Measurements from ENCODE around the gene STRAP. TPM values are rescaled to one million over a fixed set of nuclear protein-coding genes. Genes with fewer than 3 reads are reported as not detected.

The STRAP gene
- total and polyA plus RNA-seq, 2 donors (not counting 3 experiments of a cell fraction or from before 2014, with no cell fraction given): 76.9 to 138 TPM

DNA sequence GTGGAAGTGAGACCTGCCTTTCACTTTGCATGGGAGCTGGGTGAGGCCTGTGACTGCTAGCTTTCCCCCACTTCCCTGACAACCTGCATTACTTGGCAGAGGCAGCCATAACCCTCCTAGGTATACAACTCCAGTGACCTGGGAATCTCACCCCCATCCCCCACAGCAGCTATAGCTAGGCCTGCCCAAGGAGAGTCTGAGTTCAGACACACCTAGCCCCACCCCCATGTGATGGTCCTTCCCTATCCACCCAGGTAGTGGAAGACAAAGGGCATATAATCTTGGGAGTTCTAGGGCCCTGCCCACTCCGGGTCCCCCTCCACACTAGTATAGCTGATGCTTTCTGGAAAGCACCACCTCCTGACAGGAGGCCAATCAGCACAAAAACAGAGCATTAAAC is 6.3 kb upstream of the STRAP start:
- dilution Hi-C loops (cut with MboI; ENCODE audit: extremely low pct_ligation_motif_present, low sequenced_read_pairs): no loop called here
- Histone ChIP-seq H3K9ac (replicated peaks; ENCODE audit: extremely low read depth, insufficient read depth, low read length) (no peak overlapping the region), H2AFZ (ENCODE audit: low read depth, low read length) (no peak overlapping the region), H3K27ac (ENCODE audit: insufficient read depth, low read depth, low read length) (no peak overlapping the region), H4K20me1 (replicated peaks; ENCODE audit: control insufficient read depth, extremely low read depth, insufficient read depth, low read length) (no peaks in the 10 kb centered on the region), H3K9me1 (replicated peaks; ENCODE audit: control insufficient read depth, extremely low read depth, insufficient read depth, low read length) (no peaks in the 10 kb centered on the region), H3K4me3 (replicated peaks in 1 of 3; ENCODE audit: insufficient read depth in 1 of 3, low read depth in 1 of 3, low read length in 3 of 3) (no peak overlapping the region), H3K36me3 (ENCODE audit: control insufficient read depth in 2 of 2, extremely low read depth in 1 of 2, insufficient read depth in 2 of 2, low read length in 2 of 2) (no peaks in the 10 kb centered on the region), H3K4me2 (ENCODE audit: insufficient read depth, low read length) (no peak overlapping the region), H3K79me2 (ENCODE audit: control insufficient read depth, insufficient read depth, low read length) (no peaks in the 10 kb centered on the region), H3K27me3 (ENCODE audit: control insufficient read depth in 2 of 2, insufficient read depth in 2 of 2, low read length in 2 of 2) (no peaks in the 10 kb centered on the region), H3K9me3 (replicated peaks; ENCODE audit: control insufficient read depth, insufficient read depth, low read length) (no peaks in the 10 kb centered on the region), H3K4me1 (ENCODE audit: control insufficient read depth, extremely low read depth, insufficient read depth, low read length) (no peaks in the 10 kb centered on the region)
- ChIA-PET POLR2A (no interaction called here), CTCF (no interaction called here)
- TF ChIP-seq, protein P1, sequence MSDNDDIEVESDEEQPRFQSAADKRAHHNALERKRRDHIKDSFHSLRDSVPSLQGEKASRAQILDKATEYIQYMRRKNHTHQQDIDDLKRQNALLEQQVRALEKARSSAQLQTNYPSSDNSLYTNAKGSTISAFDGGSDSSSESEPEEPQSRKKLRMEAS (IDR thresholded peaks at IDR 0.05; ENCODE audit: insufficient read depth, insufficient read length): no peak
- no peak for TF ChIP-seq MYC (IDR thresholded peaks at IDR 0.05; ENCODE audit: low read depth, low read length)
- no peak for TF ChIP-seq GATA2 (IDR thresholded peaks at IDR 0.05; ENCODE audit: insufficient read depth, insufficient read length, low read depth, low read length)
- BruUV-seq (replicated peaks): no TSS peak
- intact Hi-C loops (cut with micrococcal nuclease): no loop called here
- DNase-seq (ENCODE audit: low read depth, low spot score) (no peak), FAIRE-seq (no peak)

DNA sequence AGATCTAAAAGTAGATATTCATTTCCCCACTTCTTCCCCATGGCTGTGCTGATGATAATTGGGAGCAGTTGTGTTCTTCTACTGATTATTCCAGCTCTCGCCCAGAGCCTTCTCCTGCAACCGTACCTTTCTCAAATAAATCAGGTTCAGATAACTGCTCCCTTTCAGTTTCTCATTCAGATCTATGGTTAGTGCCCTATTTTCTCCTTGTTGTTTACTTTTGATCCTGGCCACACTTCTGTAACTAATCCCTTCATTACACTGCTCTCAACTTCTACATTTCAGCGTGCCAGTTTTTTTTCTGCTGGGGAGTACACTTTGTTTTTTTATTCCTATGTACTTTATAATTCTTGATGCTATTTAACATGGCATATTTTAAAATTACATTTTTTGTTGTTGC is 2.8 kb upstream of the STRAP start:
- POLR2A ChIA-PET: no interaction called here
- FAIRE-seq (no peak), DNase-seq (ENCODE audit: low read depth, low spot score) (no peak)
- BruUV-seq (replicated peaks): no TSS peak
- TF ChIP-seq FOS (IDR thresholded peaks at IDR 0.05; ENCODE audit: borderline replicate concordance, insufficient read depth, low read length): no peak
- TF ChIP-seq CTCF (IDR thresholded peaks at IDR 0.05; ENCODE audit: extremely low read depth in 1 of 2, insufficient read depth in 1 of 2, low read depth in 1 of 2, low read length in 2 of 2): no peak
- TF ChIP-seq EZH2 (IDR thresholded peaks at IDR 0.05; ENCODE audit: borderline replicate concordance, low read depth, low read length, severe bottlenecking): no peak
- no peak for TF ChIP-seq GATA2 (IDR thresholded peaks at IDR 0.05; ENCODE audit: insufficient read depth, insufficient read length, low read depth, low read length)
- no peak for TF ChIP-seq POLR2A (IDR thresholded peaks at IDR 0.05; ENCODE audit: low read depth, low read length)
- TF ChIP-seq MYC (IDR thresholded peaks at IDR 0.05; ENCODE audit: low read depth, low read length): no peak
- no peak for TF ChIP-seq POLR2AphosphoS5 (IDR thresholded peaks at IDR 0.05; ENCODE audit: insufficient read depth, low read depth, low read length)
- TF ChIP-seq, protein P1 (IDR thresholded peaks at IDR 0.05; ENCODE audit: insufficient read depth, insufficient read length): no peak
- TF ChIP-seq JUN (IDR thresholded peaks at IDR 0.05; ENCODE audit: borderline replicate concordance, insufficient read depth, insufficient read length, low read depth): no peak
- Histone ChIP-seq H3K4me3 (replicated peaks in 1 of 3; ENCODE audit: insufficient read depth in 1 of 3, low read depth in 1 of 3, low read length in 3 of 3) (no peak overlapping the region), H3K4me1 (ENCODE audit: control insufficient read depth, extremely low read depth, insufficient read depth, low read length) (peaks cover 10% of the 10 kb centered on the region), H3K9me1 (replicated peaks; ENCODE audit: control insufficient read depth, extremely low read depth, insufficient read depth, low read length) (no peaks in the 10 kb centered on the region), H3K79me2 (ENCODE audit: control insufficient read depth, insufficient read depth, low read length) (peaks cover 22% of the 10 kb centered on the region), H3K9ac (replicated peaks; ENCODE audit: extremely low read depth, insufficient read depth, low read length) (no peak overlapping the region), H3K27ac (ENCODE audit: insufficient read depth, low read depth, low read length) (no peak overlapping the region), H4K20me1 (replicated peaks; ENCODE audit: control insufficient read depth, extremely low read depth, insufficient read depth, low read length) (peaks cover 3% of the 10 kb centered on the region), H2AFZ (ENCODE audit: low read depth, low read length) (no peak overlapping the region), H3K36me3 (ENCODE audit: control insufficient read depth in 2 of 2, extremely low read depth in 1 of 2, insufficient read depth in 2 of 2, low read length in 2 of 2) (no peaks in the 10 kb centered on the region), H3K4me2 (ENCODE audit: insufficient read depth, low read length) (no peak overlapping the region), H3K27me3 (ENCODE audit: control insufficient read depth in 2 of 2, insufficient read depth in 2 of 2, low read length in 2 of 2) (no peaks in the 10 kb centered on the region), H3K9me3 (replicated peaks; ENCODE audit: control insufficient read depth, insufficient read depth, low read length) (no peaks in the 10 kb centered on the region)
- intact Hi-C loops (cut with micrococcal nuclease) (no loop called here), dilution Hi-C loops (cut with MboI; ENCODE audit: extremely low pct_ligation_motif_present, low sequenced_read_pairs) (no loop called here)
- CTCF ChIA-PET: interaction anchor here (1.1 kb wide), 1 partner anchor 36 kb away, joined by 3 read pairs; no protein-coding TSS in a partner anchor

Data from endothelial cell of umbilical vein (primary cell).